AG04449 (cell line): ENCODE measurements around the gene SETD9.
A peak's percentile ranks its signal among the peaks of the same experiment; 100 is the strongest.

Source experiments
- CTCF ChIA-PET: fragments of 350-600 bp; formaldehyde crosslinking; extraction: SDS; loops from one replicate; lab custom pipeline; 2021; ENCODE audit warnings: antibody characterized with exemption; lab: Yijun Ruan, JAX
- POLR2A ChIA-PET: fragments of 400-600, 350-600 bp; formaldehyde crosslinking; extraction: SDS; loops from one replicate; lab custom pipeline; 2020; ENCODE audit warnings: antibody characterized with exemption, inconsistent platforms; lab: Yijun Ruan, JAX
- DNase-seq: peaks from one replicate; pipeline ENCODE4 v3.0.0-alpha.2; 2010; ENCODE audit warnings: low read depth, low spot score
- H3K4me3 ChIP-seq: 2 replicates; pipeline ENCODE4 v1.5.1; 2011; ENCODE audit warnings: low read depth, mild to moderate bottlenecking, control low read depth, low read length
- TF ChIP-seq, protein P1 (sequence below): IDR thresholded peaks from one replicate; pipeline ENCODE4 v1.5.1; 2011; ENCODE audit warnings: mild to moderate bottlenecking, moderate library complexity, low read length, control low read depth, inconsistent platforms; ENCODE audit not compliant: insufficient read depth; ENCODE audit errors: missing control alignments

The SETD9 gene

DNA sequence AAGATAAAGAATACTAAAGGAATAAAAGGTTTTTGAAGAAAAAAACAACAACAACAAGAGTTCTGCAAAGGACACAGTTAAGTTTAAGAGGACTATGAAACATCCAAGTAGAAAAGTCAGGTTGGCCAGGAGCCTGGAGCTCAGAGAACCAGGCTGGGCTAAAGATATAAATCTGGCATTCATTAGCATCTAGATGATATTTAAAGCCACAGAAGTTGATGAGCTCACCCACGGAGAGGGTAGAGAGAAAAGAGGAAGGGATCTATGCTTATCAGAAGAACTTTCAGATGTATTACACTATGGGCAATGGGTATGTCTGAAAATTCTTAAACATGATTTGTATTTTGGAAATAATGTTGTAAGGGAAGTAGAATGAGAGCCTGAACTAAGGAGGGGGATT is 32.6 kb downstream of the SETD9 start:
- H3K4me3 ChIP-seq, result no peak overlapping the region
- peak; percentile 38 for DNase-seq
- ChIA-PET CTCF (interaction anchor here (0.9 kb wide), 1 partner anchor 9 kb away, joined by 3 read pairs; no protein-coding TSS in a partner anchor), POLR2A (no interaction called here)
- TF ChIP-seq, protein P1, sequence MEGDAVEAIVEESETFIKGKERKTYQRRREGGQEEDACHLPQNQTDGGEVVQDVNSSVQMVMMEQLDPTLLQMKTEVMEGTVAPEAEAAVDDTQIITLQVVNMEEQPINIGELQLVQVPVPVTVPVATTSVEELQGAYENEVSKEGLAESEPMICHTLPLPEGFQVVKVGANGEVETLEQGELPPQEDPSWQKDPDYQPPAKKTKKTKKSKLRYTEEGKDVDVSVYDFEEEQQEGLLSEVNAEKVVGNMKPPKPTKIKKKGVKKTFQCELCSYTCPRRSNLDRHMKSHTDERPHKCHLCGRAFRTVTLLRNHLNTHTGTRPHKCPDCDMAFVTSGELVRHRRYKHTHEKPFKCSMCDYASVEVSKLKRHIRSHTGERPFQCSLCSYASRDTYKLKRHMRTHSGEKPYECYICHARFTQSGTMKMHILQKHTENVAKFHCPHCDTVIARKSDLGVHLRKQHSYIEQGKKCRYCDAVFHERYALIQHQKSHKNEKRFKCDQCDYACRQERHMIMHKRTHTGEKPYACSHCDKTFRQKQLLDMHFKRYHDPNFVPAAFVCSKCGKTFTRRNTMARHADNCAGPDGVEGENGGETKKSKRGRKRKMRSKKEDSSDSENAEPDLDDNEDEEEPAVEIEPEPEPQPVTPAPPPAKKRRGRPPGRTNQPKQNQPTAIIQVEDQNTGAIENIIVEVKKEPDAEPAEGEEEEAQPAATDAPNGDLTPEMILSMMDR, result no peak

DNA sequence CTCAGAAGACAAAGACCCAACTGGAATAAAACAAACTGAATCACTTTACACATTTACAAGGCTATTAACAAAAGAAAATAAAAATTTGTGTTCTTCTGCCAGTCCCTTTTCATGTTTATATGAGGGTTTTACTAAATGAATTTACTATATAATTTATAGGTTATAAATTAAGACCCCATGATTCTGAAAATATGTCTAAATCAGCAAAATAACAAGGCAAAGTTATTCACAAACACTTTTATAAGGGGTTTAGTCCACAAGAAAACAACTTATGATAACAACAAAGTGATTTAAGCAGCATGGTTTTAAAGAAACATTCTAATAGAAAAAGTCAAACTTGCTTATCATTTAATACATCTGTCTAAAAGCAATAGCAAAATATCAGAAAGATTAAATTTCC is 37.7 kb downstream of the SETD9 start:
- no peak for DNase-seq
- ChIA-PET POLR2A (no interaction called here), CTCF (no interaction called here)
- no peak overlapping the region for H3K4me3 ChIP-seq
- TF ChIP-seq, protein P1, result no peak

DNA sequence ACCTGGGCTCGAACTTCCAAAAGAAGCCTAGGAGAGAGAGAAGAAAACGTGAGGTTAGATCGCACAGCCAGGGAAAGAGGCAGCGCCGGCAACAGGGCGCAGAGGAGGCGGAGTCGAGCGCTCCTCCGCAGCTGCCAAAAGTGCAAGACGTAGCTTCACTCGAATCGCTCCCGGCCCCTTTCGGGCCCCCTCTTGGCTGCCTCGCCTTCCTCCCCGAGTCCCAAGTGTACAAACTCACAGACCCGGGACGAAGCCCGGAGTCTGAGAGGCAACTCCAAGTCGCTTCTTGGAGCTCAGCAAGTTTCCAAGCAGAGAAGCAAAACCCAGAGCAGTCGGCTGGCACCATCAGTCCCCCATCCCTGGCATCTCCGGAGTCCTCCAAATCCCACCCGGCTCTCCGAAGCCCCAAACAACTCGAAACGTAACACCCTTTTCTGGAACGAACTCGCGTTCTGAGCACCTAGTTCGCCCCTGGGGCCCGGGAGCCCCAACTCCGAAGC is 41.3 kb downstream of the SETD9 start:
- CTCF ChIA-PET, result interaction anchor here (0.7 to 2.3 kb wide), 7 partner anchors 9 to 272 kb away, joined by 3 to 7 read pairs (median 4); no protein-coding TSS in a partner anchor
- TF ChIP-seq, protein P1, result no peak
- H3K4me3 ChIP-seq, result peak overlapping the region; percentile 72
- DNase-seq, result no peak
- POLR2A ChIA-PET, result interaction anchor here (0.9 to 1.7 kb wide), 3 partner anchors 41 to 223 kb away, joined by 4 to 10 read pairs (median 8); partner anchors contain the start of genes GPBP1 and SETD9

DNA sequence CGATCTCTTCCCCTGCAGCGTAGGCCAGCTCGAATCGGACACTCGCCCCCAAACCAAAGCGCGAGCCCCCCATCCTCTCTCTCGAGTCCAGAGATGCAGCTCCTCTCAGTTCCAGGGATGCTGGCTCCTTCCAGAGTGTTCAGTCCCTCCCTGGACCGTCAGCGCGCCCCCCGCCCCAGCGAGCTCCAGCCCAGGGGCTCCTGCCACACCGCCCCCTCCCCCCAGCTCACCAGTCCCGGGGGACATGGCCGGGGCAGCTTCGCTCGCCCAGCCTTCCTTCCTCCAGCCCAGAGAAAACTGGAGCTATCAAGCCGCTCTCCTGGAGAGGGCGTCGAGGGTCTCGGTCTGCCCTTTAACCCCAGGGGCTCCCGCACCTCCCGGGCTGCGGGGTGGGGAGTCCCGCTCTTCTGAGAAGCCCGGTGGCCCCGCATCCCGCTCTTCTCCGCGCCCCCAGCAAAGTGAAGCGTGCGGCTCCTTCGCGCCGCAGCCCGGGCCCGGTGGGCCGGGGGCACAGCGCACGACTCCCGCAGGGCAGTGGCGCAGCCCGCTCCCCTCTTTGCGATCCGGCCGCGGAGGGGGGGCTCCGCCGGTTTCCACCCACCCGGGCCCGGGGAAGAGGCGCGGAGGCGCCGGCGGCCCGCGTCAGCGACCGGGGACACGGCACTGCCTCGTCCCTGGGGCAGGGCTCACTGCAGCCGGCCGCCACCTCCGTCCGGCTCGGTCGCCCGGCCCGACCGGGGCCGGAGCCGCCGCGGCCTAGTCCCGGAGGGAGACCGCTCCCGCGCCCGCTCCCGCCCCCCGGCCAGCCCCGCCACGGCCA is 41.9 kb downstream of the SETD9 start:
- ChIA-PET POLR2A (interaction anchor here (0.8 to 1.7 kb wide), 4 partner anchors 42 to 1171 kb away, joined by 3 to 10 read pairs (median 6); partner anchors contain the start of genes GPBP1 and SETD9), CTCF (interaction anchor here (0.7 to 2.3 kb wide), 6 partner anchors 9 to 272 kb away, joined by 3 to 7 read pairs (median 4); no protein-coding TSS in a partner anchor)
- H3K4me3 ChIP-seq, result peak overlapping the region; percentile 72
- no peak for DNase-seq
- TF ChIP-seq, protein P1, result no peak

DNA sequence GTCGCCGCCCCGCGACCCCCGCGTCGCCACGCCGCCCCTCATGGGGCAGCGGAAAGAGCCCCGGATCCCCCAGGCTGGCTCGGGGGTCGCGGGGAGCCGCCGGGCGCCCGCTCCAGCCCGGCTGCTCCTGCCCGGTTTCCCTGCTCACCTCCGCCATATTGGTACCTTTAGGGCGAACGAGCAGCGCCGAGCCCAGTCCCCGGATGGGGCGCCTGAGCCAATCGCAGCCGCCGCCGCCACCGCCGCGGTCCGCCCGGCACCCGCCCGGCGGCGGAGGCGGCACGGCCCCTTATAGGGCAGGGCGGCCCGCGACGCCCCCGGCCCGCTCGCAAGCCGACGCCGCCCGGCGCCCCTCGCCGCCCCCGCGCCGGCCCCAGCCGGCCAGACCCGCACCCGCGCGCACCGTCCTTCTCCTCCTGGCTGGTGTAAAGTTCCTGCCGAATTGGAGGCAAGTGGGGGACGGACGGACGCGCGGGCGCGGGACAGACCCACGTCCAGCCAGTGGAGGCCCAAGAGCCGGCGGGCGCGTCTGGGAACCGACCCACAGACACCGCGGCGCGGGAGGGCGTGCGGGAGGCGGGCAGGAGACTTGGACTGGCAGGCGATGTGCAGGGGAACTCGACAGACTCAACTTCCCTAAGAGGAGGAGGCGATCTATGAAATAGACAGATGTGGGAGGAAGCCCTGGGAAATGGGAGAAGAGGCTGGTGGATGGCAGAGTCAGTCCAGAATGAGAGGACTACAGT is 42.7 kb downstream of the SETD9 start, which contains the start of gene MIER3:
Gene MIER3, minus strand, starts transcription at position 178 of the 746 bp plus-strand sequence. Its CDS starts 21 bp downstream, at position 157.
- DNase-seq, result no peak
- POLR2A ChIA-PET, result no interaction called here
- CTCF ChIA-PET, result no interaction called here
- TF ChIP-seq, protein P1, result no peak
- peak within 1 kb of the TSS; percentile 72 for H3K4me3 ChIP-seq
